IPS DF 6.9 (cell line): ENCODE measurements around the gene LCN1.

ENCODE experiments used
- DNase-seq: peaks from one replicate; pipeline ENCODE4 v3.0.0-alpha.2; 2013; ENCODE audit warnings: low read depth, low spot score
- H3K27ac ChIP-seq: one replicate; pipeline ENCODE4 v1.5.1; 2013; ENCODE audit warnings: low read length, control low read depth
- H3K27me3 ChIP-seq: 2 replicates; pipeline ENCODE4 v1.6.1; 2013; ENCODE audit warnings: mild to moderate bottlenecking, low read length; ENCODE audit not compliant: control insufficient read depth, insufficient read depth
- H3K36me3 ChIP-seq: 2 replicates; pipeline ENCODE4 v1.6.1; 2013; ENCODE audit warnings: low read length; ENCODE audit not compliant: control insufficient read depth, insufficient read depth
- H3K4me1 ChIP-seq: 2 replicates; pipeline ENCODE4 v1.6.1; 2013; ENCODE audit warnings: low read length; ENCODE audit not compliant: control insufficient read depth, insufficient read depth
- H3K4me3 ChIP-seq: 2 replicates; pipeline ENCODE4 v1.5.1; 2013; ENCODE audit warnings: mild to moderate bottlenecking, low read length
- H3K9me3 ChIP-seq: 2 replicates; pipeline ENCODE4 v1.6.1; 2013; ENCODE audit warnings: low read length, inconsistent platforms; ENCODE audit not compliant: control insufficient read depth, insufficient read depth
- WGBS: extraction: QIAGEN DNeasy Blood & Tissue Kit; methylation state at CpG from one replicate; pipeline ENCODE4 v1.1.7; 2013; ENCODE audit warnings: mixed read lengths, missing lambda C conversion rate; ENCODE audit not compliant: insufficient read length, insufficient coverage; 5-methylcytosine and 5-hydroxymethylcytosine counted together

Gene LCN1

GRCh38 chr9:135516132-135516860 is 4.9 kb upstream of the LCN1 start:
- Histone ChIP-seq H3K4me3 (no peak overlapping the region), H3K27me3 (no peaks in the 10 kb centered on the region), H3K36me3 (no peaks in the 10 kb centered on the region), H3K4me1 (no peaks in the 10 kb centered on the region), H3K27ac (no peak overlapping the region), H3K9me3 (no peaks in the 10 kb centered on the region)
- DNase-seq, result no peak
- WGBS, result no CpG with 5 or more reads among the region's 25 CpGs

GRCh38 chr9:135517407-135517822 is 3.8 kb upstream of the LCN1 start:
- H3K9me3 ChIP-seq, result no peaks in the 10 kb centered on the region
- no peak for DNase-seq
- H3K4me3 ChIP-seq, result no peak overlapping the region
- no CpG with 5 or more reads among the region's 24 CpGs for WGBS
- no peaks in the 10 kb centered on the region for H3K4me1 ChIP-seq
- no peaks in the 10 kb centered on the region for H3K36me3 ChIP-seq
- H3K27me3 ChIP-seq, result no peaks in the 10 kb centered on the region
- no peak overlapping the region for H3K27ac ChIP-seq

GRCh38 chr9:135519179-135519971 is 1.9 kb upstream of the LCN1 start:
- H3K4me1 ChIP-seq, result no peaks in the 10 kb centered on the region
- no peak overlapping the region for H3K4me3 ChIP-seq
- no peaks in the 10 kb centered on the region for H3K27me3 ChIP-seq
- H3K36me3 ChIP-seq, result no peaks in the 10 kb centered on the region
- H3K9me3 ChIP-seq, result no peaks in the 10 kb centered on the region
- no peak overlapping the region for H3K27ac ChIP-seq
- no peak for DNase-seq
- WGBS, result no CpG with 5 or more reads among the region's 10 CpGs

- no peaks in the 10 kb centered on the region for H3K36me3 ChIP-seq
- no peak overlapping the region for H3K27ac ChIP-seq
- no CpG with 5 or more reads among the region's 11 CpGs for WGBS
- H3K4me3 ChIP-seq, result no peak overlapping the region
- no peak for DNase-seq
- no peaks in the 10 kb centered on the region for H3K9me3 ChIP-seq
- no peaks in the 10 kb centered on the region for H3K27me3 ChIP-seq
- H3K4me1 ChIP-seq, result peaks cover under 1% of the 10 kb centered on the region; the same call in 1 of the 2 replicates
Observed at GRCh38 chr9:135521608-135522095, 412 bp downstream of the LCN1 start.

- Histone ChIP-seq H3K36me3 (no peaks in the 10 kb centered on the region), H3K27me3 (no peaks in the 10 kb centered on the region), H3K4me3 (no peak overlapping the region), H3K4me1 (peaks cover 5% of the 10 kb centered on the region; the same call in 1 of the 2 replicates), H3K9me3 (no peaks in the 10 kb centered on the region), H3K27ac (no peak overlapping the region)
- no CpG with 5 or more reads among the region's 16 CpGs for WGBS
- DNase-seq, result no peak
Observed at GRCh38 chr9:135522137-135522877, 1.1 kb downstream of the LCN1 start.

GRCh38 chr9:135522931-135523330 is 1.7 kb downstream of the LCN1 start:
- no CpG with 5 or more reads among the region's 17 CpGs for WGBS
- peaks cover 5% of the 10 kb centered on the region; the same call in 1 of the 2 replicates for H3K4me1 ChIP-seq
- H3K4me3 ChIP-seq, result no peak overlapping the region
- DNase-seq, result no peak
- no peaks in the 10 kb centered on the region for H3K27me3 ChIP-seq
- H3K36me3 ChIP-seq, result no peaks in the 10 kb centered on the region
- no peaks in the 10 kb centered on the region for H3K9me3 ChIP-seq
- no peak overlapping the region for H3K27ac ChIP-seq

DNA sequence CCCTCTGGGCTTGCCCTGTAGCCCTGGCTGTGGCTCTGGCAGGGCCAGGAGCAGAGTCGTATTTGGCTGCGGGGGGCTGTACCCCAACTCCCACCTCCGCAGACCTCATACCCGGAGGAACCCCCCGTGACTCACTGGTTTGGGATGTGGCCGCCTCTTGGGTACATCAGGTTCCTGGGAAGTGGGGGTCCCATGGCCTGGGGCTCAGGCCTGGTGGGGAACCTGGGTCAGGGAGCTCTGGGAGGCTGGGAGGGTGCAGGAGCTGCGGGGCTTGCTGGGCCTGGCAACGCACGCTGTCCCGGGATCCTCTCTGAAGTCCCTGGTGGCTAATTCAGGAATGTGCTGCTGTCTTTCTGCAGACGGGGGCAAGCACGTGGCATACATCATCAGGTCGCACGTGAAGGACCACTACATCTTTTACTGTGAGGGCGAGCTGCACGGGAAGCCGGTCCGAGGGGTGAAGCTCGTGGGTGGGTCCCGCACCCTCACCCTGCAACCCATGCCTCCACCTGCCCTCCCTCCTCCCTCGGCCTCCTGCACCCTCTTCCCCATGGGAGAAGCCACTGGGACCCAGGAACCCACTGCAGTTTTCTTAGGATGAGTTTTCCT is 2.4 kb downstream of the LCN1 start:
- DNase-seq, result no peak
- Histone ChIP-seq H3K9me3 (no peaks in the 10 kb centered on the region), H3K27ac (no peak overlapping the region), H3K4me3 (no peak overlapping the region), H3K36me3 (no peaks in the 10 kb centered on the region), H3K27me3 (no peaks in the 10 kb centered on the region), H3K4me1 (peaks cover 5% of the 10 kb centered on the region; the same call in 1 of the 2 replicates)
- no CpG with 5 or more reads among the region's 21 CpGs for WGBS

DNA sequence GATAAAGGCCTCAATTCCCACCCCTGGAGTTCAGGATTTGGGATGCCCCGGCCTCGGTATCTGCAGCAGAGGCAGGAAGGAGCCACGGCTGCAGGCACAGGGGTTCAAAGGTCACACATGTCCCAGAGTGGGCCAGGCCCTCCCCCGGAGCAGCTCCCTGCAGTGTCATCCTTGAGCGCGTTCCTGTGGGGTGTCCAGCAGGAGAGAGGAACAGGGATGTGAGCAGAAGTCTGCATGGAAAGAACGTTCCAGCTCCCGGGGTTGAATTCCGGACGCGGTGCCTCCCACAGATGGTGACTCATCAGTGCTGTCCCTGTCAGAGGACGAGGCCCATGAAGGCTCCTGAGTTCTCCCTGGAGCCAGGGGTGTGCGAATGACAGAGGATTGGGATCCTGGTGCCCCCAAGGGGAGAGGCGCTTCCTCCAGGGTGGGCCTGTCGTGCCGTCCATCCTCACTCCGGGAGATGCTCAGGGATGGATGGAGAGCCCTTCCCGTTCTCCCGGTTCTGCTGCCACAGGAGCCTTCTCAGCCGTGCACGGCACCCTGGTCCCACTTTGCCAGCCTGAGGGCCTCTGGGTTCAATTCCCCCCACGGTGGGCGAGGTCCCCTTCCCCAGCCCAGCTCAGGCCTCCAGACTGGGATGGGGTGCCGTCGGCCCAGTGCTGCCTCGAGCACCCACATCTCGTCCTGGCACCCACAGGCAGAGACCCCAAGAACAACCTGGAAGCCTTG is 3.1 kb downstream of the LCN1 start:
- no peak overlapping the region for H3K27ac ChIP-seq
- WGBS, result no CpG with 5 or more reads among the region's 27 CpGs
- H3K4me3 ChIP-seq, result no peak overlapping the region
- DNase-seq, result no peak
- no peaks in the 10 kb centered on the region for H3K27me3 ChIP-seq
- H3K4me1 ChIP-seq, result peaks cover 5% of the 10 kb centered on the region; the same call in 1 of the 2 replicates
- H3K9me3 ChIP-seq, result no peaks in the 10 kb centered on the region
- H3K36me3 ChIP-seq, result no peaks in the 10 kb centered on the region

DNA sequence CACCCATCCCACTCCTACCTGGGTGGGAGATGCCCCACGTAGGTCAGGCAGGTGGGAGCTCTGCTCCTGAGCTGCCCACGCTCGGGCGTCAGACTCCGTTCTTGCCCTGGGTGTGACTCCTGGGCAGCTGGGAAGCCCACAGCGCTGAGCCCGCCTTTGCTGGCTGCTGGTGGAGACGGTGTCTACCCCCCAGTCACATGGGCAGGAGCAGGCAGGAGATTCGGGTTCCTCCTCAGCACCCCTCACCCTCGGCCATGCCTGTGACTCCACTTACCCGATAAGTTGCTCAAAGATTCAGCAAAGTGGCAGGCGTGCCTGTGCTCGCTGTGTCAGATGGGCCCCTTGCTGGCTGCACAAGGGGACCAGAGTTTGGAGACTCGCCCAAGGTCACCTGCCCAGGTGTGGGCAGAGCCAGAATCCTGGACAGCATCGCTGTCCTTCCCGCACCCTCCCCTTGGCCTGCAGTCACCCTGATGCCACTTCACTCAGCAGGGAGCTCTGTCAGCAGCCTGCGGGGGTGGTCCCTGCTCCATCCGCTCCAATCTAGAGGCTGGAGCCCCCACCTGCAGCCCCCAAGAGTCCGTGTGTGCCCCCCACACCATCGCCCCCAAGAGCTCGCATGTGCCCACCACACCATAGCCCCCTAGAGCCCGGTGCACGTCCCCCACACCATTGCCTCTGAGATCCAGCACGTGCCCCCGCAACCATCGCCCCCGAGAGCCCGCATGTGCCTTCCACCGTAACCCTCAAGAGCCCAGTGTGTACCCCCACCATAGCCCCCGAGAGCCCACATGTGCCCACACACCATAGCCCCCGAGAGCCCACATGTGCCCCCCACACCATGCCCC is 4.2 kb downstream of the LCN1 start:
- no peak overlapping the region for H3K4me3 ChIP-seq
- H3K27ac ChIP-seq, result no peak overlapping the region
- no peaks in the 10 kb centered on the region for H3K27me3 ChIP-seq
- no peaks in the 10 kb centered on the region for H3K36me3 ChIP-seq
- no peak for DNase-seq
- no CpG with 5 or more reads among the region's 31 CpGs for WGBS
- H3K9me3 ChIP-seq, result no peaks in the 10 kb centered on the region
- peaks cover 5% of the 10 kb centered on the region; the same call in 1 of the 2 replicates for H3K4me1 ChIP-seq
